A673 (cell line): ENCODE data around the gene RUNX2.

ENCODE experiments used
- EZH2 ChIP-seq: fragments of 200-600 bp; sonication (generic); IDR thresholded peaks from 2 replicates; pipeline ENCODE4 v1.6.1; 2017; ENCODE audit warnings: borderline replicate concordance, low read depth, mild to moderate bottlenecking, mixed read lengths, antibody characterized with exemption, low read length; ENCODE audit not compliant: poor library complexity, severe bottlenecking
- TF ChIP-seq, protein P1 (sequence below): fragments of 300-800, 200-600 bp; sonication (generic); conservative IDR thresholded peaks from 2 replicates; pipeline ENCODE4 v1.5.1; 2017; ENCODE audit warnings: low read depth, mild to moderate bottlenecking, antibody characterized with exemption, low read length, moderate library complexity, mixed read lengths

DNA sequence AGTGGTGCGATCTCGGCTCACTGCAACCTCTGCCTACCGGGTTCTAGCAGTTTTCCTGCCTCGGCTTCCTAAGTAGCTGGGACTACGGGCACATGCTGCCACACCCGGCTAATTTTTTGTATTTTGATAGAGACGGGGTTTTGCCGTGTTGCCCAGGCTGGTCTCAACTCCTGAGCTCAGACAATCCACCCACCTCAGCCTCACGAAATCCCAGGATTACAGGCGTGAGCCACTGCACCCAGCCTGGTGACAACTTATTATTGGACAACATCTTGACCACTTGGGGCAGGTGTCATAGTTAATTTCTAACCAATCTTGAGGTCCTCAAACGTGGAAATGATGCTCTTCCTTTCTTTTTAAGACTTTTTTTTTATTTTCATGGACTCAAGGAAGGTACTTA is 383.9 kb downstream of the RUNX2 start:
- TF ChIP-seq, protein P1, sequence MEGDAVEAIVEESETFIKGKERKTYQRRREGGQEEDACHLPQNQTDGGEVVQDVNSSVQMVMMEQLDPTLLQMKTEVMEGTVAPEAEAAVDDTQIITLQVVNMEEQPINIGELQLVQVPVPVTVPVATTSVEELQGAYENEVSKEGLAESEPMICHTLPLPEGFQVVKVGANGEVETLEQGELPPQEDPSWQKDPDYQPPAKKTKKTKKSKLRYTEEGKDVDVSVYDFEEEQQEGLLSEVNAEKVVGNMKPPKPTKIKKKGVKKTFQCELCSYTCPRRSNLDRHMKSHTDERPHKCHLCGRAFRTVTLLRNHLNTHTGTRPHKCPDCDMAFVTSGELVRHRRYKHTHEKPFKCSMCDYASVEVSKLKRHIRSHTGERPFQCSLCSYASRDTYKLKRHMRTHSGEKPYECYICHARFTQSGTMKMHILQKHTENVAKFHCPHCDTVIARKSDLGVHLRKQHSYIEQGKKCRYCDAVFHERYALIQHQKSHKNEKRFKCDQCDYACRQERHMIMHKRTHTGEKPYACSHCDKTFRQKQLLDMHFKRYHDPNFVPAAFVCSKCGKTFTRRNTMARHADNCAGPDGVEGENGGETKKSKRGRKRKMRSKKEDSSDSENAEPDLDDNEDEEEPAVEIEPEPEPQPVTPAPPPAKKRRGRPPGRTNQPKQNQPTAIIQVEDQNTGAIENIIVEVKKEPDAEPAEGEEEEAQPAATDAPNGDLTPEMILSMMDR, result no peak
- TF ChIP-seq EZH2, result no peak
